Heart right ventricle (tissue), 16 donors: ENCODE measurements around the gene ING5. TPM values are rescaled to one million over a fixed set of nuclear protein-coding genes. Genes with fewer than 3 reads are reported as not detected.

Experiments
- ATAC-seq, 8 donors: fragments of 200-7000 bp; cut with Tn5 transposase; one replicate each; pipeline ENCODE4 v1.9.1; 2020; ENCODE audit warnings: mild to moderate bottlenecking in 8 of 8, moderate library complexity in 8 of 8, moderate number of reproducible peaks in 1 of 8
- DNase-seq, 2 donors: peaks; one replicate each; pipeline ENCODE4 v3.0.0-alpha.2; 2020
- H3K27ac ChIP-seq, 10 donors: fragments of 200-600 bp; sonication (generic) in 2 of 10; one replicate each; pipeline versions ENCODE4 v1.5.0 to v1.8.0; 2020 to 2022; ENCODE audit warnings: mild to moderate bottlenecking in 3 of 10
- H3K27me3 ChIP-seq, 7 donors: fragments of 200-600 bp; one replicate each; pipeline ENCODE4 v1.8.0; 2021 to 2022; ENCODE audit warnings: mild to moderate bottlenecking in 2 of 7
- H3K36me3 ChIP-seq, 9 donors: fragments of 200-600 bp; sonication (generic) in 1 of 9; one replicate each; pipeline versions ENCODE4 v1.5.0 to v1.8.0; 2020 to 2022; ENCODE audit warnings: mild to moderate bottlenecking in 2 of 9
- H3K4me1 ChIP-seq, 9 donors: fragments of 200-600 bp; sonication (generic) in 1 of 9; one replicate each; pipeline versions ENCODE4 v1.5.0 to v1.8.0; 2020 to 2022; ENCODE audit warnings: mild to moderate bottlenecking in 4 of 9
- H3K4me3 ChIP-seq, 10 donors: fragments of 200-600 bp; sonication (generic) in 2 of 10; one replicate each; pipeline versions ENCODE4 v1.5.0 to v1.8.0; 2020 to 2022; ENCODE audit warnings: mild to moderate bottlenecking in 7 of 10, moderate library complexity in 2 of 10
- H3K9me3 ChIP-seq, 11 donors: fragments of 200-600 bp in 10 of 11; sonication (generic) in 2 of 11; one replicate each; pipeline versions ENCODE4 v1.5.0 to v1.8.0; 2013 to 2022; ENCODE audit warnings: mild to moderate bottlenecking in 2 of 11, control low read depth in 1 of 11, moderate library complexity in 1 of 11
- WGBS, 2 donors: extraction: QIAGEN DNeasy Blood & Tissue Kit; methylation state at CpG; one replicate each; pipeline ENCODE4 v1.1.7; 2013; ENCODE audit warnings: inconsistent platforms in 1 of 2; 5-methylcytosine and 5-hydroxymethylcytosine counted together
- intact Hi-C, 10 donors: fragments of 100-400 bp; cut with DNase I; formaldehyde crosslinking; loops; one replicate each; pipeline versions ENCODE4 v1.11.1 to v1.14.2; 2022
- polyA plus RNA-seq, 2 donors: library from polyadenylated mRNA; stranded (reverse); fragments of 200-250 nt; gene quantifications; one replicate each; pipeline ENCODE4 v1.2.3, GENCODE V29; 2013
- total RNA-seq, 10 donors: library from RNA; stranded (reverse); fragmentation: NEBNext Ultra II Directional in 3 of 10; extraction: Animal tissue kit (Norgen Biotek cat#: 25700) in 3 of 10; gene quantifications; one replicate each; pipeline versions ENCODE4 v1.2.1 to v1.2.4, GENCODE V29; 2021 to 2023
- TF ChIP-seq, protein P1 (sequence below), 9 donors: fragments of 200-600 bp; sonication (generic) in 2 of 9; IDR thresholded peaks; one replicate each; pipeline versions ENCODE4 v1.5.0 to v1.8.0; 2021 to 2022; ENCODE audit warnings: antibody characterized with exemption in 9 of 9, mild to moderate bottlenecking in 5 of 9, moderate library complexity in 1 of 9
- donor health status: Arrhythmogenic right ventricular cardiomyopathy.
- donor health status: ischemic (EF 13 %, LVEDD 7.1; RV severe dilation, severe dysfunction).
- donor health status: healthy with polysubstance abuse.
- donor health status: DM: no; HTN: yes; CAD: no.
- donor health status: DM: no; HTN: no; CAD: no.
- donor health status: ischemic (EF 25% LVEDD 6.9; RV normal size, moderate dysfunction).
- donor health status: ischemic (EF 25% LVEDD 5.7; RV mildly dilated, moderate dysfunction).
- donor health status: healthy.
- donor health status: DM: yes; HTN: yes; CAD: no.
- donor health status: Ischemic cardiomyopathy.
- donor health status: ischemic (EF 35%, LVEDD 5.7; RV mildly dilated, moderate dysfunction).
- donor health status: nonischemic (EF 11% LVEDD 7.7; RV severe dilation, severe dysfunction).
- donor health status: DM: yes; HTN: yes; CAD: no.
- donor health status: PGD.
- donor health status: ischemic (EF 29% LVEDD 5.4; RV normal size, mild dysfunction).
- donor health status: nonischemic (EF 23%, LVEDD 6.1; RV moderate dilation, normal function).

Gene ING5
- total and polyA plus RNA-seq, 12 donors: 10.4 to 49.9 (median 17.5) TPM

DNA sequence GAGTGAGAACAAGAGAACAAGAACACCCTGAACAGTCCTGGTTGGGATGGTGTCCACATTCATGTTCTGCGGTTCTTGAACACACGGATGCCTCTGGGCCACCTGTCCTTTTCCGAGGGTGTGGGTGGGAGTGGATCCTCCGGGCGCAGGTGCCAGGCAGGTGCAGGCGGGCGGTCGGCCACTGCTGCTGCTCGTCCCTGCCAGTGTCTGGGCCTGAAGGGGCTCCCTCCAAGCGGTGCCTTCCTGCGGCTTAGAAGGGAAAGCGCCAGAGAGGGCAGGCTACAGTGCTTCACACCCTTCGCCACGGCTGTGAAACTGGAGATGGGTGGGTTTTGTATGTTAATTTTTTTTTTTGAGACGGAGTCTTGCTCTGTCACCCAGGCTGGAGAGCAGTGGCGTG lies 24.6 kb downstream of the ING5 start:
- Histone ChIP-seq H3K36me3 (peaks cover 0 to 52% (median 8%) of the 10 kb centered on the region in 9 donors), H3K4me1 (peaks cover 0 to 14% (median 3%) of the 10 kb centered on the region in 9 donors), H3K9me3 (peaks cover 0 to 10% (median 0%) of the 10 kb centered on the region in 11 donors), H3K27ac (no peak overlapping the region), H3K4me3 (no peak overlapping the region), H3K27me3 (no peaks in the 10 kb centered on the region)
- DNase-seq: no peak
- intact Hi-C loops: loop anchor here in 3 of 10 donors (5.0 to 10.0 kb wide), 2 partner anchors 148 to 151 kb away; no protein-coding TSS in a partner anchor
- 92 to 95% methylated on average over 16 of the region's 16 CpGs for WGBS, 2 donors
- no peak for ATAC-seq
- TF ChIP-seq, protein P1, sequence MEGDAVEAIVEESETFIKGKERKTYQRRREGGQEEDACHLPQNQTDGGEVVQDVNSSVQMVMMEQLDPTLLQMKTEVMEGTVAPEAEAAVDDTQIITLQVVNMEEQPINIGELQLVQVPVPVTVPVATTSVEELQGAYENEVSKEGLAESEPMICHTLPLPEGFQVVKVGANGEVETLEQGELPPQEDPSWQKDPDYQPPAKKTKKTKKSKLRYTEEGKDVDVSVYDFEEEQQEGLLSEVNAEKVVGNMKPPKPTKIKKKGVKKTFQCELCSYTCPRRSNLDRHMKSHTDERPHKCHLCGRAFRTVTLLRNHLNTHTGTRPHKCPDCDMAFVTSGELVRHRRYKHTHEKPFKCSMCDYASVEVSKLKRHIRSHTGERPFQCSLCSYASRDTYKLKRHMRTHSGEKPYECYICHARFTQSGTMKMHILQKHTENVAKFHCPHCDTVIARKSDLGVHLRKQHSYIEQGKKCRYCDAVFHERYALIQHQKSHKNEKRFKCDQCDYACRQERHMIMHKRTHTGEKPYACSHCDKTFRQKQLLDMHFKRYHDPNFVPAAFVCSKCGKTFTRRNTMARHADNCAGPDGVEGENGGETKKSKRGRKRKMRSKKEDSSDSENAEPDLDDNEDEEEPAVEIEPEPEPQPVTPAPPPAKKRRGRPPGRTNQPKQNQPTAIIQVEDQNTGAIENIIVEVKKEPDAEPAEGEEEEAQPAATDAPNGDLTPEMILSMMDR (IDR thresholded peaks at IDR 0.05): no peak

DNA sequence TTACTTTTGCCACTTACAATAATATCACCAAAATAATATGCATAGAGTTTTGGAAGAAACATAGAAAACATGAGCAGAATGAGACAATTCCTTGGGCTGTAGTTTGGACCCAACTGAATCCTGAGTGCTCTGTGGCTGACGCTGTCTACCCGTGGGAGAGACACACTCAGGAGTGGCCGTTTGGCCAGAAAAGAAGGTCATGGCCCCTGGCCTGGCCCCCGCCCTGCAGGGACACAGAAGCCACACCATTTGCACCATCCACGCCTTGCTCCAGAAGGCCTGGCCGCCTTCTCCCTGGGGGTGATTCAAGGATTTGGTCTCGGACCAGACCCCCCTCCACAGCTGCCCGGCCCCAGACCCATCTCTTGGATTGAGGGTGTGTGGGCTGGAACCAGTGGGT lies 26.2 kb downstream of the ING5 start:
- Histone ChIP-seq H3K27ac (peak overlapping the region; percentile 63 to 78 (median 71)), H3K4me1 (peaks cover 0 to 14% (median 7%) of the 10 kb centered on the region in 9 donors)
- DNase-seq: peak in 1 of 2 donors; percentile 44

DNA sequence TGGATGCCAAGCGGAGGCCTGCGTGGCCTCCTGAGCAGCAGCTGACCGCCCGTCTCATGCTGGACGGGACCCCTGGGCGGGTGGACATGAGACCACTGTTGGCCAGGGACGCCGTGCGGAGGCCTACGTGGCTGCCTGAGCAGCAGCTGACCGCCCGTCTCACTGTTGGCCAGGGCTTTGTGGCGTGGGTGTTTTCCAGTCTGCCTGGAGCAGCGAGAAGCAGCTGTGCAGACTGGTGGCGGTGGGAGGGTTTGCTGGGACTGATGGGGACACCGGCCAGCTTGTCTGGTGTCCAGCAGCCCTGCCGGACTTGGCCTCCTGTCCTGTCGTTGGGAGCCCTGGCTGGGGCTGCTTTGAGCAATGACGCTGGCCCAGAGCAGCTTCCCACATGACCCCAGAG lies 26.8 kb downstream of the ING5 start:
- H3K27ac ChIP-seq: peak overlapping the region; percentile 63 to 78 (median 71)
- DNase-seq: peak; percentile 71 to 78
- no peak overlapping the region for H3K4me3 ChIP-seq
- H3K4me1 ChIP-seq: peaks cover 0 to 15% (median 7%) of the 10 kb centered on the region in 9 donors
- intact Hi-C loops: loop anchor here in 3 of 10 donors (5.0 to 10.0 kb wide), 2 partner anchors 146 to 149 kb away; no protein-coding TSS in a partner anchor
- peaks cover 0 to 30% (median 0%) of the 10 kb centered on the region in 9 donors for H3K36me3 ChIP-seq
- TF ChIP-seq, protein P1 (IDR thresholded peaks at IDR 0.05): no peak
- peak; percentile 68 to 92 (median 82) for ATAC-seq
- H3K27me3 ChIP-seq: no peaks in the 10 kb centered on the region
- 69 to 78% methylated on average over 19 of the region's 19 CpGs for WGBS, 2 donors
- H3K9me3 ChIP-seq: peaks cover 0 to 1% (median 0%) of the 10 kb centered on the region in 11 donors

More for the DNA sequence above, 26.2 kb downstream of the ING5 start:
- peak; percentile 10 to 67 (median 38) for ATAC-seq
- Histone ChIP-seq H3K27me3 (no peaks in the 10 kb centered on the region), H3K36me3 (peaks cover 0 to 37% (median 6%) of the 10 kb centered on the region in 9 donors), H3K9me3 (peaks cover 0 to 7% (median 0%) of the 10 kb centered on the region in 11 donors), H3K4me3 (no peak overlapping the region)
- TF ChIP-seq, protein P1 (IDR thresholded peaks at IDR 0.05): no peak
- WGBS, 2 donors: 77 to 86% methylated on average over 8 of the region's 8 CpGs
- intact Hi-C loops: loop anchor here in 3 of 10 donors (5.0 to 10.0 kb wide), 2 partner anchors 147 to 149 kb away; no protein-coding TSS in a partner anchor

DNA sequence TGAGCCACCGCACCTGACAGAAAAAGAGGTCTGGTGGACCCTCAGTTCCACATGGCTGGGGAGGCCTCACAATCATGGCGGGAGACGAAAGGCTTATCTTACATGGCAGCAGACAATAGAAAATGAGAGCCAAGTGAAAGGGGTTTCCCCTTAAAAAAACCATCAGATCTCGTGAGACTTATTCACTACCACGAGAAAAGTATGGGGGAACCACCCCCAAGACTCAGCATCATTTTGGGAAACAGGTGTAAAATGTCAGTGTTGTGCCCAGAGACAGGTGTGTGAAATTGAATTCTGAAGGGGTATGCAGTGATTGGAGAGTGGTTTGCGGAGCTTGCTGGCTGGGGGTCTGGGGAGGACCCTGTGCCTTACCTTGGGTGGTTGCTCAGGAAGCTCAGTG lies 28.0 kb downstream of the ING5 start:
- H3K27me3 ChIP-seq: no peaks in the 10 kb centered on the region
- intact Hi-C loops: loop anchor here in 9 of 10 donors (5.0 to 10.0 kb wide), 7 partner anchors 45 to 875 kb away; partner anchors contain the start of genes DTYMK (in 1 of the 9), PDCD1 (in 1 of the 9) and STK25 (in 1 of the 9)
- peak overlapping the region in 1 of 10 donors; percentile 78 for H3K27ac ChIP-seq
- TF ChIP-seq, protein P1 (IDR thresholded peaks at IDR 0.05): no peak
- peaks cover 4 to 21% (median 12%) of the 10 kb centered on the region in 9 donors for H3K4me1 ChIP-seq
- peaks cover 0 to 18% (median 0%) of the 10 kb centered on the region in 9 donors for H3K36me3 ChIP-seq
- H3K9me3 ChIP-seq: no peaks in the 10 kb centered on the region
- H3K4me3 ChIP-seq: no peak overlapping the region
- no peak for DNase-seq
- WGBS, 2 donors: 88 to 90% methylated on average over 6 of the region's 6 CpGs
- no peak for ATAC-seq
